ENCODE data around the gene RETN.

RETN gene

GRCh38 chr19:7694499-7694898 lies 25.6 kb downstream of the RETN start:
- Mint-ChIP-seq H3K27me3 (peaks cover 27% of the 10 kb centered on the region), H3K4me1 (no peaks in the 10 kb centered on the region), H3K4me3 (no peak overlapping the region), H3K27ac (no peak overlapping the region), H3K36me3 (no peaks in the 10 kb centered on the region), H3K9me3 (no peaks in the 10 kb centered on the region)
- no peak for DNase-seq
- CTCF ChIA-PET = interaction anchor here (0.6 kb wide), 1 partner anchor 197 kb away, joined by 3 read pairs; no protein-coding TSS in a partner anchor

- no peaks in the 10 kb centered on the region for H3K9me3 Mint-ChIP-seq
- H3K27me3 Mint-ChIP-seq = peaks cover 52% of the 10 kb centered on the region
- H3K27ac Mint-ChIP-seq = no peak overlapping the region
- CTCF ChIA-PET = interaction anchor here (1.5 kb wide), 1 partner anchor 17 kb away, joined by 3 read pairs; the partner anchor contains the start of gene TRAPPC5
- no peak overlapping the region for H3K4me3 Mint-ChIP-seq
- no peaks in the 10 kb centered on the region for H3K4me1 Mint-ChIP-seq
- no peak for DNase-seq
- H3K36me3 Mint-ChIP-seq = no peaks in the 10 kb centered on the region
Measured at GRCh38 chr19:7697721-7698287, 29.0 kb downstream of the RETN start.

GRCh38 chr19:7698583-7698982 lies 29.7 kb downstream of the RETN start:
- CTCF ChIA-PET = interaction anchor here (1.5 kb wide), 1 partner anchor 18 kb away, joined by 3 read pairs; the partner anchor contains the start of gene TRAPPC5
- H3K4me1 Mint-ChIP-seq = no peaks in the 10 kb centered on the region
- H3K27ac Mint-ChIP-seq = no peak overlapping the region
- no peak for DNase-seq
- H3K27me3 Mint-ChIP-seq = peaks cover 59% of the 10 kb centered on the region
- H3K9me3 Mint-ChIP-seq = no peaks in the 10 kb centered on the region
- H3K36me3 Mint-ChIP-seq = no peaks in the 10 kb centered on the region
- H3K4me3 Mint-ChIP-seq = no peak overlapping the region

GRCh38 chr19:7699003-7699402 lies 30.2 kb downstream of the RETN start:
- H3K4me3 Mint-ChIP-seq = no peak overlapping the region
- no peaks in the 10 kb centered on the region for H3K36me3 Mint-ChIP-seq
- DNase-seq = no peak

GRCh38 chr19:7699417-7700401 lies 30.9 kb downstream of the RETN start:
- DNase-seq = no peak

More at GRCh38 chr19:7699003-7699402, 30.2 kb downstream of the RETN start:
- Mint-ChIP-seq H3K4me1 (peaks cover 3% of the 10 kb centered on the region), H3K9me3 (no peaks in the 10 kb centered on the region), H3K27ac (no peak overlapping the region), H3K27me3 (peaks cover 63% of the 10 kb centered on the region)
- CTCF ChIA-PET = interaction anchor here (1.5 kb wide), 1 partner anchor 18 kb away, joined by 3 read pairs; the partner anchor contains the start of gene TRAPPC5

GRCh38 chr19:7701049-7701653 lies 32.3 kb downstream of the RETN start:
- Mint-ChIP-seq H3K4me3 (no peak overlapping the region), H3K4me1 (peaks cover 25% of the 10 kb centered on the region), H3K27ac (no peak overlapping the region), H3K27me3 (peaks cover 76% of the 10 kb centered on the region), H3K36me3 (no peaks in the 10 kb centered on the region), H3K9me3 (no peaks in the 10 kb centered on the region)
- DNase-seq = no peak
- CTCF ChIA-PET = interaction anchor here (1.9 kb wide), 1 partner anchor 21 kb away, joined by 5 read pairs; the partner anchor contains the start of gene TRAPPC5

More at GRCh38 chr19:7699417-7700401, 30.9 kb downstream of the RETN start:
- Mint-ChIP-seq H3K4me1 (peaks cover 10% of the 10 kb centered on the region), H3K27ac (no peak overlapping the region), H3K27me3 (peaks cover 68% of the 10 kb centered on the region), H3K36me3 (no peaks in the 10 kb centered on the region), H3K4me3 (no peak overlapping the region), H3K9me3 (no peaks in the 10 kb centered on the region)
- CTCF ChIA-PET = interaction anchor here (1.9 kb wide), 1 partner anchor 19 kb away, joined by 5 read pairs; the partner anchor contains the start of gene TRAPPC5

- CTCF ChIA-PET = interaction anchor here (1.9 kb wide), 1 partner anchor 21 kb away, joined by 5 read pairs; the partner anchor contains the start of gene TRAPPC5
- no peaks in the 10 kb centered on the region for H3K9me3 Mint-ChIP-seq
- H3K27me3 Mint-ChIP-seq = peaks cover 75% of the 10 kb centered on the region
- H3K27ac Mint-ChIP-seq = peak within 1 kb of the TSS; percentile 5
- peaks cover 32% of the 10 kb centered on the region for H3K4me1 Mint-ChIP-seq
- no peak within 1 kb of the TSS for H3K4me3 Mint-ChIP-seq
- no peak for DNase-seq
- H3K36me3 Mint-ChIP-seq = peaks cover 1% of the 10 kb centered on the region
Measured at GRCh38 chr19:7701654-7702457, 33.0 kb downstream of the RETN start, which contains the start of gene FCER2. FCER2 (minus strand) TSS chr19:7702131; CDS start chr19:7699760, 2,371 bp downstream.

GRCh38 chr19:7703332-7703731 lies 34.5 kb downstream of the RETN start:
- H3K4me1 Mint-ChIP-seq = peaks cover 38% of the 10 kb centered on the region
- H3K9me3 Mint-ChIP-seq = no peaks in the 10 kb centered on the region
- no peak overlapping the region for H3K4me3 Mint-ChIP-seq
- H3K27me3 Mint-ChIP-seq = peaks cover 68% of the 10 kb centered on the region
- peak overlapping the region; percentile 24 for H3K27ac Mint-ChIP-seq
- peaks cover 1% of the 10 kb centered on the region for H3K36me3 Mint-ChIP-seq
- CTCF ChIA-PET = interaction anchor here (1.0 kb wide), 1 partner anchor 23 kb away, joined by 3 read pairs; the partner anchor contains the start of gene TRAPPC5
- no peak for DNase-seq

GRCh38 chr19:7704280-7705060 lies 35.6 kb downstream of the RETN start:
- no peak overlapping the region for H3K27ac Mint-ChIP-seq
- peaks cover 39% of the 10 kb centered on the region for H3K4me1 Mint-ChIP-seq

GRCh38 chr19:7705387-7706187 lies 36.7 kb downstream of the RETN start:
- H3K27ac Mint-ChIP-seq = peak overlapping the region; percentile 94
- H3K4me1 Mint-ChIP-seq = peaks cover 42% of the 10 kb centered on the region
- peak; percentile 84 for DNase-seq
- H3K27me3 Mint-ChIP-seq = peaks cover 58% of the 10 kb centered on the region
- no peaks in the 10 kb centered on the region for H3K9me3 Mint-ChIP-seq
- H3K36me3 Mint-ChIP-seq = peaks cover 1% of the 10 kb centered on the region
- CTCF ChIA-PET = interaction anchor here (0.6 to 1.1 kb wide), 4 partner anchors 25 to 866 kb away, joined by 3 read pairs; partner anchors contain the start of gene TRAPPC5
- H3K4me3 Mint-ChIP-seq = peak overlapping the region; percentile 33

More at GRCh38 chr19:7704280-7705060, 35.6 kb downstream of the RETN start:
- Mint-ChIP-seq H3K36me3 (peaks cover 1% of the 10 kb centered on the region), H3K27me3 (peaks cover 59% of the 10 kb centered on the region), H3K4me3 (no peak overlapping the region), H3K9me3 (no peaks in the 10 kb centered on the region)
- CTCF ChIA-PET = no interaction called here
- DNase-seq = no peak

- H3K4me1 Mint-ChIP-seq = peaks cover 44% of the 10 kb centered on the region
- H3K27ac Mint-ChIP-seq = peak overlapping the region; percentile 94
- CTCF ChIA-PET = interaction anchor here (0.7 to 1.6 kb wide), 3 partner anchors 25 to 138 kb away, joined by 3 to 6 read pairs (median 3); partner anchors contain the start of gene TRAPPC5
Measured at GRCh38 chr19:7706188-7706954, 37.5 kb downstream of the RETN start.

More at GRCh38 chr19:7706188-7706954, 37.5 kb downstream of the RETN start:
- H3K36me3 Mint-ChIP-seq = peaks cover 1% of the 10 kb centered on the region
- H3K27me3 Mint-ChIP-seq = peaks cover 59% of the 10 kb centered on the region
- peak overlapping the region; percentile 33 for H3K4me3 Mint-ChIP-seq
- DNase-seq = no peak
- no peaks in the 10 kb centered on the region for H3K9me3 Mint-ChIP-seq
